Mesothelial cell of epicardium (in vitro differentiated cells): Measurements from ENCODE around the gene ENPP1. TPM values are rescaled to one million over a fixed set of nuclear protein-coding genes. Genes with fewer than 3 reads are reported as not detected.
"Not testable (repeated sequence)": the region's sequence is repeated elsewhere in the genome, so short reads cannot be mapped to it uniquely, and the experiment has no call there.

Source experiments
- DNase-seq, 2 experiments: peaks; one replicate each; pipeline ENCODE4 v3.0.0; 2021; ENCODE audit warnings: low spot score in 2 of 2; ENCODE audit not compliant: unreplicated experiment in 2 of 2
- H3K27ac Mint-ChIP-seq: 2 replicates; pipeline ENCODE4 v1.8.0; 2021; ENCODE audit warnings: mixed read lengths
- H3K27me3 Mint-ChIP-seq: 2 replicates; pipeline ENCODE4 v1.8.0; 2021; ENCODE audit warnings: low read depth, mixed read lengths
- H3K36me3 Mint-ChIP-seq: 2 replicates; pipeline ENCODE4 v1.8.0; 2021; ENCODE audit warnings: mixed read lengths
- H3K4me1 Mint-ChIP-seq: 2 replicates; pipeline ENCODE4 v1.8.0; 2021; ENCODE audit warnings: mixed read lengths
- H3K4me3 Mint-ChIP-seq: 2 replicates; pipeline ENCODE4 v1.8.0; 2021; ENCODE audit warnings: mild to moderate bottlenecking, moderate library complexity, mixed read lengths
- H3K9me3 Mint-ChIP-seq: 2 replicates; pipeline ENCODE4 v1.8.0; 2021; ENCODE audit warnings: mixed read lengths
- CTCF ChIP-seq: fragments of 200-600 bp; sonication (generic); IDR thresholded peaks from one replicate; pipeline ENCODE4 v1.5.0; 2021; ENCODE audit warnings: antibody characterized with exemption; ENCODE audit not compliant: unreplicated experiment
- total RNA-seq: library from RNA; stranded (reverse); gene quantifications from 3 replicates; pipeline ENCODE4 v1.2.1, GENCODE V29; 2021

Gene ENPP1
- total RNA-seq, 1 donor from 2014 or later, result 6.8 TPM

GRCh38 chr6:131858765-131859415 is 51.1 kb downstream of the ENPP1 start:
- Mint-ChIP-seq H3K4me1 (peaks cover 33% of the 10 kb centered on the region), H3K36me3 (no peaks in the 10 kb centered on the region), H3K4me3 (no peak overlapping the region), H3K9me3 (no peaks in the 10 kb centered on the region), H3K27me3 (no peaks in the 10 kb centered on the region), H3K27ac (no peak overlapping the region)
- no peak for TF ChIP-seq CTCF
- no peak for DNase-seq

GRCh38 chr6:131859658-131860057 is 51.8 kb downstream of the ENPP1 start:
- not testable (repeated sequence) for H3K27ac Mint-ChIP-seq, H3K9me3 Mint-ChIP-seq, H3K4me3 Mint-ChIP-seq, DNase-seq, H3K27me3 Mint-ChIP-seq, H3K36me3 Mint-ChIP-seq
- peaks cover 36% of the 10 kb centered on the region for H3K4me1 Mint-ChIP-seq

- DNase-seq, result no peak
- Mint-ChIP-seq H3K4me1 (peaks cover 38% of the 10 kb centered on the region), H3K27me3 (no peaks in the 10 kb centered on the region), H3K27ac (no peak overlapping the region), H3K4me3 (no peak overlapping the region), H3K9me3 (no peaks in the 10 kb centered on the region), H3K36me3 (no peaks in the 10 kb centered on the region)
- TF ChIP-seq CTCF, result no peak
These were observed 53.6 kb downstream of the ENPP1 start for GRCh38 chr6:131861381-131861780.

- H3K27me3 Mint-ChIP-seq, result no peaks in the 10 kb centered on the region
- no peaks in the 10 kb centered on the region for H3K9me3 Mint-ChIP-seq
- H3K27ac Mint-ChIP-seq, result peak overlapping the region; percentile 81
- no peak for TF ChIP-seq CTCF
- no peak for DNase-seq
- peaks cover 45% of the 10 kb centered on the region for H3K4me1 Mint-ChIP-seq
- H3K4me3 Mint-ChIP-seq, result no peak overlapping the region
- no peaks in the 10 kb centered on the region for H3K36me3 Mint-ChIP-seq
These were observed 54.7 kb downstream of the ENPP1 start for GRCh38 chr6:131862476-131862875.

- H3K9me3 Mint-ChIP-seq, result no peaks in the 10 kb centered on the region
- no peak for DNase-seq
- peaks cover 22% of the 10 kb centered on the region for H3K4me1 Mint-ChIP-seq
- H3K27me3 Mint-ChIP-seq, result no peaks in the 10 kb centered on the region
- H3K4me3 Mint-ChIP-seq, result no peak overlapping the region
- no peaks in the 10 kb centered on the region for H3K36me3 Mint-ChIP-seq
- TF ChIP-seq CTCF, result no peak
- no peak overlapping the region for H3K27ac Mint-ChIP-seq
These were observed 59.9 kb downstream of the ENPP1 start for GRCh38 chr6:131867744-131868143.

- no peak for TF ChIP-seq CTCF
- Mint-ChIP-seq H3K9me3 (no peaks in the 10 kb centered on the region), H3K4me1 (peaks cover 18% of the 10 kb centered on the region)
These were observed 61.0 kb downstream of the ENPP1 start for GRCh38 chr6:131868836-131869235.

More at GRCh38 chr6:131868836-131869235, 61.0 kb downstream of the ENPP1 start:
- Mint-ChIP-seq H3K36me3 (no peaks in the 10 kb centered on the region), H3K4me3 (no peak overlapping the region), H3K27ac (no peak overlapping the region), H3K27me3 (no peaks in the 10 kb centered on the region)
- no peak for DNase-seq
